Heart left ventricle (tissue), 13 donors: ENCODE measurements around the gene LHX8.

Experiments used
- CTCF ChIP-seq, 12 donors: fragments of 200-600 bp; sonication (generic) in 4 of 12; IDR thresholded peaks; one replicate each; pipeline versions ENCODE4 v1.5.0 to v1.8.0; 2018 to 2022; ENCODE audit warnings: antibody characterized with exemption in 12 of 12, mild to moderate bottlenecking in 5 of 12
- POLR2A ChIP-seq, 2 donors: fragments of 450-650 bp; IDR thresholded peaks; one replicate each; pipeline ENCODE4 v1.6.1; 2017; ENCODE audit warnings: antibody characterized with exemption in 2 of 2, mild to moderate bottlenecking in 2 of 2, moderate library complexity in 2 of 2
- donor health status: ischemic (EF 13 %, LVEDD 7.1; RV severe dilation, severe dysfunction).
- donor health status: DM: no; HTN: yes; CAD: no.
- donor health status: DM: no; HTN: no; CAD: no.
- donor health status: ischemic (EF 25% LVEDD 6.9; RV normal size, moderate dysfunction).
- donor health status: ischemic (EF 25% LVEDD 5.7; RV mildly dilated, moderate dysfunction).
- donor health status: ischemic (EF 35%, LVEDD 5.7; RV mildly dilated, moderate dysfunction).
- donor health status: nonischemic (EF 11% LVEDD 7.7; RV severe dilation, severe dysfunction).
- donor health status: DM: yes; HTN: yes; CAD: no.
- donor health status: PGD.
- donor health status: ischemic (EF 29% LVEDD 5.4; RV normal size, mild dysfunction).
- donor health status: nonischemic (EF 23%, LVEDD 6.1; RV moderate dilation, normal function).

GRCh38 chr1:75165264-75165663 is 31.1 kb downstream of the LHX8 start:
- TF ChIP-seq POLR2A (IDR thresholded peaks at IDR 0.05) (no peak), CTCF (IDR thresholded peaks at IDR 0.05) (no peak)
